HUES48 (cell line): ENCODE measurements around the gene SIM1.

ENCODE experiments used
- H3K27ac ChIP-seq: one replicate; pipeline ENCODE4 v1.7.0; 2013; ENCODE audit warnings: low read depth, low read length, inconsistent platforms
- H3K27me3 ChIP-seq: 2 replicates; pipeline ENCODE4 v1.6.1; 2013; ENCODE audit warnings: mild to moderate bottlenecking, low read length; ENCODE audit not compliant: control insufficient read depth, insufficient read depth
- H3K36me3 ChIP-seq: 2 replicates; pipeline ENCODE4 v1.6.1; 2013; ENCODE audit warnings: low read length; ENCODE audit not compliant: control insufficient read depth, insufficient read depth
- H3K4me1 ChIP-seq: 2 replicates; pipeline ENCODE4 v1.6.1; 2013; ENCODE audit warnings: mild to moderate bottlenecking, low read length; ENCODE audit not compliant: control insufficient read depth, insufficient read depth
- H3K4me3 ChIP-seq: 2 replicates; pipeline ENCODE4 v1.5.1; 2013; ENCODE audit warnings: mild to moderate bottlenecking, low read depth, low read length
- H3K9ac ChIP-seq: 2 replicates; pipeline ENCODE4 v1.6.1; 2013; ENCODE audit warnings: mild to moderate bottlenecking, low read depth, low read length, moderate library complexity
- H3K9me3 ChIP-seq: 2 replicates; pipeline ENCODE4 v1.6.1; 2013; ENCODE audit warnings: low read length; ENCODE audit not compliant: control insufficient read depth, insufficient read depth

SIM1 gene

DNA sequence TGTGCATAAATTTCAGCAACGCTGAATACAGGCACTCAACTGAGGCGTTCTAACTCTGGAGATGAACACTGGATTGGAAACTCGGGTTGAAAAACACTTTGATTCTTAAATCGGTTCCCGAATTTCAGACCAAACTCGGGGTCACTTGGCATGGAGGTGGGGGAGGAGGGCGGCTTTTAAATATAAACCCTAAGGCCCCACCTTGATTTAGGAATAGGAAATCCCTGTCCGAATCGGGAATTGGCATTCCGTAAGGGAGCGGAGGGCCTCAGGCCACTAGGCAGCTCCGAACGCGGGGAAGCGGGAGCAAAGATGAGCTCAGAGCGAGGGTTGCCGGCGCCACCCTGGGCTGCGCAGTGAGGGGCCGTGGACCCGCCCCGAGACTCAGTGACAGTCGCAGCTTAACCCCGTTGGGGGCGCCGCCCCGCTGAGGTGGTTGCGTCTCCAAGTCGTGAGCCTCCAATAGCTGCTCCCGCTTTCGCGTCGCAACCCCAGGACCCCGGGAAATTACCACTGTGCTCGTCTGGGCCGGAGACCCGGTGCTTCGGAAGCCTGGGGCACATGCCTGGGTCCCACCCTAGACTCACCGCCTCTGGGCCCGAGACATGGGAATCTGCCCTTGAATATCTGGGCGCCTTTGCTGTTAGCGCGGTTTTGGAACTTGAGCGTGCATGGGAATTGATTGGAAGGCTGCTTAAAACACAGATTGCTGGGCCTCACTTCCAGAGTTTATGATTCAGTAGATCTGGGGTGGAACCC, 4.6 kb upstream of the SIM1 start:
- peaks cover 34% of the 10 kb centered on the region for H3K4me1 ChIP-seq
- H3K9ac ChIP-seq = no peak overlapping the region
- H3K4me3 ChIP-seq = peak overlapping the region; percentile 3; the same call in 1 of the 2 replicates
- H3K36me3 ChIP-seq = no peaks in the 10 kb centered on the region
- peaks cover 99% of the 10 kb centered on the region for H3K27me3 ChIP-seq
- H3K9me3 ChIP-seq = no peaks in the 10 kb centered on the region
- no peak overlapping the region for H3K27ac ChIP-seq

DNA sequence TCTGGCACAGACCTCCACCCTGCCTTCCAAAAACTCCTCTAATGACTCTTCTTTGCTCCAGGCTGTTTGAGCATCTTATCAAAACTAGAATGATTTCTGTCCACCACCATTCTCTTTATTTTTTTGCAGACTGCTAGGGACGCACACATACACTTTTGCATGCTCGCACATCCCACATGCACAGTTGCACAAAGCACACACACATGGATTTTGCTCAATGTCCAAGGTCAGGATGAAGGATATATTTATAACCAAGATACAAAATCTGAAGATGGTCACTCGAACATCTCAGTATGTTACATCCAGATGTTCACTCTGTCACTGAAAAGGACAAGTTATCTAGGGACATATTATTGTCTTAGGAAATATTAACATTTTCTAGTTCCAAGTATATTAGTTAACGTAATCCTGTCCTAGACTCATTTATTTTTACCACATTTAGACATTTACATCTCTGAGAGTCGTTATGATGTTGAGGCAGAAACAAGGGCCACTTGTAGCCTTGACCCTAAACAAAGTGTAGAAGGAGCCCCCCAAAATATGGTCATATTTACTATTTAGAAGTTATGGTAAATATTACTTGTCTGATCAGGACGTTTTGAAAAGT, 3.4 kb upstream of the SIM1 start:
- Histone ChIP-seq H3K4me3 (no peak overlapping the region), H3K27me3 (peaks cover 100% of the 10 kb centered on the region), H3K9ac (no peak overlapping the region), H3K27ac (no peak overlapping the region), H3K36me3 (no peaks in the 10 kb centered on the region), H3K4me1 (peaks cover 45% of the 10 kb centered on the region), H3K9me3 (no peaks in the 10 kb centered on the region)

DNA sequence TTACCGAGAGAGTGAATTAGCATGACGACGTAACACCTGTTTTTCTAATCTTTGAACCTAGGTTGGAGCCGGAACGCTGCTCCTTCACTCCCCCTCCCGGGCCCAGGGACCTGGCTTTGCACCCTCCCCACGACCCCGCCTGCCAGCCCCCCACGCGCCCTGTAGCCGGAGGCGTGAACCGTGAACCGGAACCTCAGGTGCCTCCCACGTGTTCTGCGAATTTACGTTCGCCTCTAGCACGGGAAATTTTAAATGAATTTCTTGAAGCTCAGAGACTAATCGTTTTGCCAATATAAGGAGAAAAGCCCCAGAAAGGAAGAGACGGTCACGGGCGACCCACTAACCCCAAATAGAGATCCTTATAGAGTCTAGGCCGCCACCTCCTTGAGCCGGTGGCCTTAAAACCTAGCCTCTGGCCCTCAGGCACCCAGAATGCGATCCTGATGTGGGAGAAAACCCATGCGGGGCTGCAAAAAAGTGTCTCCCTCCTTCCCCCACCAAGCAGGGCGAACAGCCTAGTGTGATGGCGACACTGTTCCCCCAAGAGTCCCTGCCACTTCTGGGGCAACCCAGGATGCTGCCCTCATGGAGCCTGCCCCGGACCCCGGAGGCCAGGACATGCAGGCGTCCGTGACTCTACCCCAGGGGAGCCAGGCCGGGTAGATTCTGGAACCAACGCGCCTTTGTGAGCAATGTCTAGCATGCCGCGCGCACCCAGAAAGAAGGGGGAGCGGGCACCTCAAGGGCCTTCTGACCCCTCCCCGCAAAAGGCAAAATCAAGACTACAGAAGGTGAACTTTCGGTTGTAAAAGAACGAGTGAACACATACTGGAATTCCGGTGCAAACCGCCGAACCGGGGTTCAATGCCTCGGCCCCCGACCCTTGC, 2.7 kb upstream of the SIM1 start:
- no peaks in the 10 kb centered on the region for H3K36me3 ChIP-seq
- 0 out of 2 replicates have a peak overlapping the region, but pooled peaks have one; percentile 25 for H3K4me3 ChIP-seq
- no peak overlapping the region for H3K27ac ChIP-seq
- no peaks in the 10 kb centered on the region for H3K9me3 ChIP-seq
- H3K4me1 ChIP-seq = peaks cover 47% of the 10 kb centered on the region
- H3K9ac ChIP-seq = no peak overlapping the region
- H3K27me3 ChIP-seq = peaks cover 100% of the 10 kb centered on the region

DNA sequence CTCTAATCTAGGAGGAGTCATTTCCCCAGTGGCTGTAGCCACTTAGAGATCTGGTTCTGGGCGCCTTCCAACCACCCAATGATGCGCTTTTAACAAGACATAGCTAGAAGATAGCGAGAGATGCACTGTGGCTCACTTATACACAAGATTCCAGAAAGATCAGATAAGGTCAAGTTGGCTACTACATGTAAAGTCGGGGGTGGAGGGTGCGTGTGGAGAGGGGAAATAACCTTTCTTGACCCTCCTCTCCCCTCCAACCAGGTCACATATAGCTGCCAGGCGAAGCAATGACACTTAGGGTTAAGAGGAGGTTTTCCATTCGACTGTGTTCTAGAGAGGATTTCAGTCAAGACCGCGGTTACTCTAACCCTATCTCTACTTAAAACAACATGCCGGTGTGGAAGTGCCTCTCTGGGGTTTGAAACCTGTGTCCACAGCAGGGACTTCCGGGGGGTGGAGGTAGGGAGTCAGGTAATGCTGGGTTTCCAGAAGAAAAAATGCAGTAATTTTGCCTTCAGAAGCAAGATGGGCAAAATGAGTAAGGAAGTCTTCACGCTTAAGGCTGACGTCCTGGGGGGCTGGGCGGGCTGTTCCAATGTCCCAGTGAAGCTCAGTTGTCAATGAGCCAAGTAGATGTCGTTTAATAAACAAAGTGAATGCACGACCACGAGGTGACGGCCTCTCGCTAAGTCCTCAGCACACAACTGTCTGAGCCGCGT, 1.8 kb upstream of the SIM1 start:
- 0 out of 2 replicates have a peak overlapping the region, but pooled peaks have one; percentile 25 for H3K4me3 ChIP-seq
- H3K9ac ChIP-seq = no peak overlapping the region
- peaks cover 100% of the 10 kb centered on the region for H3K27me3 ChIP-seq
- H3K9me3 ChIP-seq = no peaks in the 10 kb centered on the region
- H3K27ac ChIP-seq = no peak overlapping the region
- H3K36me3 ChIP-seq = no peaks in the 10 kb centered on the region
- H3K4me1 ChIP-seq = peaks cover 47% of the 10 kb centered on the region

DNA sequence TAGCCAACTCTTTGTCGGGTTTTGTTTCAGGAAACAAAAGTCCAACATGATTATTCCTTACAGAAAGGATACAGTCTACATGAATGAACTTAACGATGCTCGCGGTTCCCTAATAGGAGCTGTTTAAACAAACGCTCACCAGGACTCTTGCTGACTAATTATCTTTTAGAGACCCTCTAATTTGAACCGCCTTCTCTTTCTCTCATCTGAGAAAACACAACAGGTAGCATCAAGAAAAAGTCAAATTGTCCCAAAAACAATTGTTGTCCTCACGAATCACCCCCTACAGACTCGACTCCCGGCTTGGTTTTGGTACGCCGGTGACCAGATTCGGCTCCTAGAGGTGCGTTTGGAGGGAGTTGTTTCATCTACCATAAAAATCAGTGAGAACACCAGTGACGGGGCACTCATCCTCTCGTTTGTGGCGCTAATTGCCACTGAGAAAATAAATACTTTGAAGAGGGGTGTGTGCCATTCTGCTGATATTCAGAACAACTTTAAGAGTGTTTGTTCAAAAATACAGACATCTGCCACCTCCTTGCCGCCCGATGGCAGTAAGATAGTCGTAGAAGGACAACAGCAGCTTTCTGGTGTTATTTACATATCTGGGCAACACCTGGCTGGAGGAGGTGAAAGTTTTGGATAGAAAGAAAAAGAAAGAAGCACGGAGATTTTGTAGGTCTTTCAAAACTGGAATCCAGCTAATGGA, 1.1 kb upstream of the SIM1 start:
- Histone ChIP-seq H3K4me1 (peaks cover 47% of the 10 kb centered on the region), H3K27me3 (peaks cover 100% of the 10 kb centered on the region), H3K9me3 (no peaks in the 10 kb centered on the region), H3K36me3 (no peaks in the 10 kb centered on the region), H3K9ac (no peak overlapping the region), H3K27ac (no peak overlapping the region), H3K4me3 (0 out of 2 replicates have a peak overlapping the region, but pooled peaks have one; percentile 54)

DNA sequence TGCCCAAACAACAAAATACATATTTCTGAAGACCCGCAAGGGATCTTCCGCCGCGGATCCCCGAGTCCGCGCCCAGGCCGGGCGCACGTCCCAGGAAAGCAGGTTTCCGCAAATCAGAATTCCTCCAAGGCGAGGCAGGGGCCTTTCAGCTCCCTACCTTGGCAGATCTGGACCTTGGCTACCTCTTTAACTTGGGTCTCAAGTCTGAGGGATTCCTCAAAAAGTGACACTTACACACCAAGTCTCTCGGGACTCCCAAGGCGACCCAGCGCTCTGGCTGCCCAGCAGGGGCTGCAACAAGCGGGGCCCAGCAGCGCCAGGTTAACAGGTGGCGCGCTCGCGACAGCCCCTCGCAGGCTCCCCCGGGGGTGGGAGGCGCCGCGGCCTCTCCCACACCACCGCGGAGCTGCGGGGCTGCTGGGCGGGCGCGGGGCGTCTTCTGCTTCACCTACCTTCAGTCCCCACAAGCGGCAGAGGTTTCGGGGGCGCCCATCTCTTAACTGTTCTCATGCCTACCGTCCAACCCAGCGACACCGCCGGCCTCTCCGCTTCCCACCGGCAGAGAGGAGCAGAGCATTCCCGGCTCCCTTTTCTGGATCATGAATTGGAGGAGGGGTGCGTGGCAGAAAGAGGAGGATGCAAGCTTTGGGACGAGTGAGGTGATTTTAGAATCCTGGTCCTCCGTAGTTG, 414 bp downstream of the SIM1 start:
- Histone ChIP-seq H3K4me1 (peaks cover 43% of the 10 kb centered on the region), H3K9ac (no peak overlapping the region), H3K36me3 (no peaks in the 10 kb centered on the region)

DNA sequence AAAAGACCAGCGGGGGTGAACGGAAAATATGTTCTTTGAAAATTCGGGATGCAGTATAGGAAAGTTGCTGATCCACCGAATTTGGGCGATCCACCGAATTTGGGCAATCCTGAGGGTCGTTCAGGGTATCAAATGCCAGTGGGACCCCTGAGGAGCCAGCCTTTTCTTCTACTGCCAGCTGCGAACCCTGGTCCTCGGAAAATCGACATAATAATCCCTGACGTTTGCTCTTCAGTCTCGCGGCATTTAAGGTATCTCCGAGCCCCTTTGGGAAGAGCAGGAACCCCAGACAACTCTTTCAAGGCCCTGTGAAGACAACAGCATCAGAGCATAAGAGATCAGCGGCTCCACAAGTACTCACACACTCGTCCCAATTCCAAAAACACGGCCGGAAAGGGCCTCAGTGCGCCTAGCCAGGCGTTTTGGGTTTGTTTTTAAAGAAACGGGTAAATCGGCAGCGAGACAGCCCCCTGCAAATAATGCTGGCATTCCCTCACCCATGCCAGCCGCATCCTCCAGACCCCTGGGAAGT, 1.0 kb downstream of the SIM1 start:
- H3K4me3 ChIP-seq = peak overlapping the region; percentile 57
- no peak overlapping the region for H3K27ac ChIP-seq
- no peak overlapping the region for H3K9ac ChIP-seq
- no peaks in the 10 kb centered on the region for H3K36me3 ChIP-seq
- peaks cover 43% of the 10 kb centered on the region for H3K4me1 ChIP-seq
- no peaks in the 10 kb centered on the region for H3K9me3 ChIP-seq
- peaks cover 100% of the 10 kb centered on the region for H3K27me3 ChIP-seq

More for the DNA sequence above, 414 bp downstream of the SIM1 start:
- Histone ChIP-seq H3K4me3 (peak overlapping the region; percentile 57), H3K27me3 (peaks cover 100% of the 10 kb centered on the region), H3K27ac (no peak overlapping the region), H3K9me3 (no peaks in the 10 kb centered on the region)

DNA sequence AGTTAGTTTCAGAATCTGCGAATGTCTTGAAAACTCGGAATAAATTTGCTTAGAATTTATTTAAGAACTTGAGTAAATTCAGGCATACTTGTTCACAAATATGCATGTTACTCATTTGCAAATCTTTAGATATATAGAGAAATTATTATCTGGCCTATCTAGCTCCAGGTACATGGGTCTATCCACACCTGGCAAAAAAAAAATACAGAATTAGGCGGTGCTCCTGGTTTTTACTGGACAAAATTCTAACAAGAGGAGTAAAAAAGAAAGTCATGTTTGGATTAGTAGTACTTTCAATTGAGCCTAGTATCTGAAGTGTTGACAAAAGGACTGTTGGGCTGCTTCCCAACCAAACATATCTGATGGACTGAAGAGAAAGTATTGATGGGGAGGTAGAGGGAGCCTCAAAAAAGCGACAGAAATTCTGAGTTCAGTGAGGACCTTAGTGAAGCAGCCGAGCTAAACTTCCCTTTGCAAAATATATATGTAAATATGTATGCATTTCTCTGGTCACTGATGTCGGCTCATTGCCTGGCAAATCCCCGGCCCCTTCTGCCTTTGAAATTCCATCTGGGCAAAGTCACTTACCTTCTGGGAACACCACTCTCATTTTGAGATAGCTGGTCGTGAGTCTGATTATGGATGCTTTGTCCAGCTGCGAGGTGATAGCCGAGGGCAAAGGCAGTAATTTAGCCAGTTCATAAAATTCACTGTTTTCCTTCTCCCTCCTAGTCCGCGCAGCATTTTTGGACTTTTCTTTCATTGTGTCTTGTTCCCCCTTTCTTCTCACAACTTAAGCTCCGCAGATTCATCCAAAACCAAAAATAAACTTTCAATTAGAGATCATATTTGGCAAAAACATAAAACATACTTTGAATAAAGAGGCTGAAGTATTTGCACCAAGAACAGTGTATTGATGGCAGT, 1.8 kb downstream of the SIM1 start:
- Histone ChIP-seq H3K4me3 (peak overlapping the region; percentile 57; the same call in 1 of the 2 replicates), H3K36me3 (no peaks in the 10 kb centered on the region), H3K27ac (no peak overlapping the region), H3K27me3 (peaks cover 100% of the 10 kb centered on the region), H3K4me1 (peaks cover 51% of the 10 kb centered on the region), H3K9me3 (no peaks in the 10 kb centered on the region), H3K9ac (no peak overlapping the region)
